WTC11 (cell line): ENCODE measurements around the gene LAMA3. TPM values are rescaled to one million over a fixed set of nuclear protein-coding genes. Genes with fewer than 3 reads are reported as not detected.
A peak's percentile ranks its signal among the peaks of the same experiment; 100 is the strongest.

Source experiments
- ATAC-seq: fragments of 200-7000 bp; cut with Tn5 transposase; 2 replicates; pipeline ENCODE4 v1.10.0; 2021; ENCODE audit warnings: mild to moderate bottlenecking, moderate library complexity
- CTCF ChIA-PET: fragments of 300-600 bp; sonication (Branson Sonifier 250); formaldehyde crosslinking; loops from one replicate; lab custom pipeline; 2021; ENCODE audit warnings: antibody characterized with exemption; lab: Charles Lee
- POLR2A ChIA-PET: fragments of 350-600 bp; sonication (Branson Sonifier 250); formaldehyde crosslinking; loops from one replicate; lab custom pipeline; 2021; ENCODE audit warnings: antibody characterized with exemption; lab: Charles Lee
- DNase-seq: peaks from one replicate; pipeline ENCODE4 v3.0.0; 2021; ENCODE audit warnings: low spot score
- H3K27ac Mint-ChIP-seq: 2 replicates; pipeline ENCODE4 v1.8.0; 2021; ENCODE audit warnings: mixed read lengths
- H3K27me3 Mint-ChIP-seq: 2 replicates; pipeline ENCODE4 v1.8.0; 2021; ENCODE audit warnings: low read depth, mild to moderate bottlenecking, moderate library complexity, mixed read lengths
- H3K36me3 Mint-ChIP-seq: 2 replicates; pipeline ENCODE4 v1.8.0; 2021; ENCODE audit warnings: mixed read lengths
- H3K4me1 Mint-ChIP-seq: 2 replicates; pipeline ENCODE4 v1.8.0; 2022; ENCODE audit warnings: mixed read lengths
- H3K4me3 Mint-ChIP-seq: 2 replicates; pipeline ENCODE4 v1.8.0; 2021; ENCODE audit warnings: mild to moderate bottlenecking, moderate library complexity, mixed read lengths
- H3K9me3 Mint-ChIP-seq: 2 replicates; pipeline ENCODE4 v1.8.0; 2021; ENCODE audit warnings: mixed read lengths
- AR ChIP-seq: fragments of 250-450 bp; sonication (Bioruptor Pico); IDR thresholded peaks from 2 replicates; pipeline ENCODE4 v1.9.0; 2021; ENCODE audit warnings: mild to moderate bottlenecking
- ATF1 ChIP-seq: sonication (generic); formaldehyde crosslinking; IDR thresholded peaks from 2 replicates; pipeline ENCODE4 v1.8.1; 2023; ENCODE audit warnings: mild to moderate bottlenecking, moderate library complexity, missing genetic modification reagents
- ATF3 ChIP-seq: sonication (generic); formaldehyde crosslinking; conservative IDR thresholded peaks from 2 replicates; pipeline ENCODE4 v1.8.1; 2022; ENCODE audit warnings: mild to moderate bottlenecking, missing genetic modification reagents
- ELF4 ChIP-seq: sonication (generic); formaldehyde crosslinking; IDR thresholded peaks from 2 replicates; pipeline ENCODE4 v1.8.1; 2022; ENCODE audit warnings: low read depth, mild to moderate bottlenecking, moderate library complexity, missing genetic modification reagents
- ERG ChIP-seq: fragments of 250-450 bp; sonication (Bioruptor Pico); IDR thresholded peaks from 2 replicates; pipeline ENCODE4 v1.8.0; 2021; ENCODE audit warnings: mild to moderate bottlenecking
- FOXJ3 ChIP-seq: sonication (generic); formaldehyde crosslinking; IDR thresholded peaks from 2 replicates; pipeline ENCODE4 v1.9.0; 2021; ENCODE audit warnings: missing genetic modification reagents, mild to moderate bottlenecking, borderline replicate concordance
- GTF2I ChIP-seq: fragments of 250-450 bp; sonication (Bioruptor Pico); conservative IDR thresholded peaks from 2 replicates; pipeline ENCODE4 v1.4.0; 2021; ENCODE audit warnings: mild to moderate bottlenecking
- IRF1 ChIP-seq: sonication (generic); formaldehyde crosslinking; IDR thresholded peaks from 2 replicates; pipeline ENCODE4 v1.8.0; 2023; ENCODE audit warnings: missing genetic modification reagents
- NR2C2 ChIP-seq: sonication (generic); formaldehyde crosslinking; IDR thresholded peaks from 2 replicates; pipeline ENCODE4 v1.8.0; 2022; ENCODE audit warnings: mild to moderate bottlenecking, missing genetic modification reagents
- NR3C1 ChIP-seq: sonication (generic); formaldehyde crosslinking; conservative IDR thresholded peaks from 2 replicates; pipeline ENCODE4 v1.8.1; 2023; ENCODE audit warnings: low read depth, mild to moderate bottlenecking, missing genetic modification reagents
- RELA ChIP-seq: sonication (generic); formaldehyde crosslinking; IDR thresholded peaks from 2 replicates; pipeline ENCODE4 v1.8.1; 2022; ENCODE audit warnings: missing genetic modification reagents, mild to moderate bottlenecking, borderline replicate concordance
- SP1 ChIP-seq: sonication (generic); formaldehyde crosslinking; conservative IDR thresholded peaks from 2 replicates; pipeline ENCODE4 v1.8.1; 2022; ENCODE audit warnings: missing genetic modification reagents
- TCF7 ChIP-seq: sonication (generic); formaldehyde crosslinking; IDR thresholded peaks from 2 replicates; pipeline ENCODE4 v1.8.0; 2022; ENCODE audit warnings: mild to moderate bottlenecking, low read depth, missing genetic modification reagents, moderate library complexity
- USF2 ChIP-seq: sonication (generic); formaldehyde crosslinking; IDR thresholded peaks from 2 replicates; pipeline ENCODE4 v1.8.1; 2023; ENCODE audit warnings: mild to moderate bottlenecking, missing genetic modification reagents, moderate library complexity
- ZNF423 ChIP-seq: fragments of 250-450 bp; sonication (Bioruptor Pico); IDR thresholded peaks from 2 replicates; pipeline ENCODE4 v2.1.2; 2022; ENCODE audit warnings: mild to moderate bottlenecking, moderate library complexity
- ZNF512 ChIP-seq: sonication (generic); formaldehyde crosslinking; IDR thresholded peaks from 2 replicates; pipeline ENCODE4 v1.8.1; 2022; ENCODE audit warnings: missing genetic modification reagents, borderline replicate concordance
- ZSCAN18 ChIP-seq: fragments of 250-450 bp; sonication (Bioruptor Pico); IDR thresholded peaks from 2 replicates; pipeline ENCODE4 v2.1.2; 2022; ENCODE audit warnings: mild to moderate bottlenecking, moderate library complexity
- total RNA-seq: library from RNA; stranded (reverse); gene quantifications from 3 replicates; pipeline ENCODE4 v1.2.3, GENCODE V29; 2021

The LAMA3 gene
- total RNA-seq, 1 experiment from 2014 or later = 0.83 TPM

GRCh38 chr18:23662309-23663263 lies 26.7 kb upstream of the LAMA3 start, which contains the start of gene ANKRD29:
ANKRD29 (minus strand) TSS chr18:23662911; CDS start chr18:23662730, 181 bp downstream.
- CTCF ChIA-PET = interaction anchor here (0.7 to 1.2 kb wide), 3 partner anchors 9 to 225 kb away, joined by 3 to 4 read pairs (median 3); no protein-coding TSS in a partner anchor
- POLR2A ChIA-PET = no interaction called here
- ATAC-seq (peak; percentile 89), DNase-seq (peak; percentile 69)
- peaks cover 24% of the 10 kb centered on the region for H3K27me3 Mint-ChIP-seq
- peaks cover 34% of the 10 kb centered on the region for H3K4me1 Mint-ChIP-seq
- peak within 1 kb of the TSS; percentile 76 for H3K4me3 Mint-ChIP-seq
- no peaks in the 10 kb centered on the region for H3K36me3 Mint-ChIP-seq
- no peak within 1 kb of the TSS for H3K27ac Mint-ChIP-seq
- TF ChIP-seq SP1 (CRISPR knock-in tag) (no peak), ZSCAN18 (CRISPR knock-in tag) (no peak), TCF7 (CRISPR knock-in tag) (no peak), ZNF423 (no peak), GTF2I (CRISPR knock-in tag) (no peak), NR3C1 (no peak)
- H3K9me3 Mint-ChIP-seq = no peaks in the 10 kb centered on the region

- CTCF ChIA-PET = interaction anchor here (0.9 to 1.2 kb wide), 2 partner anchors 38 to 254 kb away, joined by 3 read pairs; no protein-coding TSS in a partner anchor
- H3K4me3 Mint-ChIP-seq = no peak overlapping the region
Measured at GRCh38 chr18:23664674-23665073, 24.6 kb upstream of the LAMA3 start.

More at GRCh38 chr18:23664674-23665073, 24.6 kb upstream of the LAMA3 start:
- peaks cover 45% of the 10 kb centered on the region for H3K4me1 Mint-ChIP-seq
- no peaks in the 10 kb centered on the region for H3K36me3 Mint-ChIP-seq
- ATAC-seq (no peak), DNase-seq (no peak)
- no peaks in the 10 kb centered on the region for H3K9me3 Mint-ChIP-seq
- TF ChIP-seq AR (CRISPR knock-in tag) (no peak), IRF1 (no peak), ZNF512 (CRISPR knock-in tag) (no peak), ELF4 (CRISPR knock-in tag) (no peak), ERG (CRISPR knock-in tag) (no peak), ZSCAN18 (CRISPR knock-in tag) (no peak), USF2 (CRISPR knock-in tag) (no peak), RELA (CRISPR knock-in tag) (no peak), ATF3 (no peak), ATF1 (CRISPR knock-in tag) (no peak), NR2C2 (CRISPR knock-in tag) (no peak), FOXJ3 (CRISPR knock-in tag) (no peak)
- H3K27me3 Mint-ChIP-seq = peaks cover 24% of the 10 kb centered on the region
- H3K27ac Mint-ChIP-seq = no peak overlapping the region
- POLR2A ChIA-PET = no interaction called here
